ENCODE data around the gene DNM3.
"Not testable (repeated sequence)": the region's sequence is repeated elsewhere in the genome, so short reads cannot be mapped to it uniquely, and the experiment has no call there.

Gene DNM3

DNA sequence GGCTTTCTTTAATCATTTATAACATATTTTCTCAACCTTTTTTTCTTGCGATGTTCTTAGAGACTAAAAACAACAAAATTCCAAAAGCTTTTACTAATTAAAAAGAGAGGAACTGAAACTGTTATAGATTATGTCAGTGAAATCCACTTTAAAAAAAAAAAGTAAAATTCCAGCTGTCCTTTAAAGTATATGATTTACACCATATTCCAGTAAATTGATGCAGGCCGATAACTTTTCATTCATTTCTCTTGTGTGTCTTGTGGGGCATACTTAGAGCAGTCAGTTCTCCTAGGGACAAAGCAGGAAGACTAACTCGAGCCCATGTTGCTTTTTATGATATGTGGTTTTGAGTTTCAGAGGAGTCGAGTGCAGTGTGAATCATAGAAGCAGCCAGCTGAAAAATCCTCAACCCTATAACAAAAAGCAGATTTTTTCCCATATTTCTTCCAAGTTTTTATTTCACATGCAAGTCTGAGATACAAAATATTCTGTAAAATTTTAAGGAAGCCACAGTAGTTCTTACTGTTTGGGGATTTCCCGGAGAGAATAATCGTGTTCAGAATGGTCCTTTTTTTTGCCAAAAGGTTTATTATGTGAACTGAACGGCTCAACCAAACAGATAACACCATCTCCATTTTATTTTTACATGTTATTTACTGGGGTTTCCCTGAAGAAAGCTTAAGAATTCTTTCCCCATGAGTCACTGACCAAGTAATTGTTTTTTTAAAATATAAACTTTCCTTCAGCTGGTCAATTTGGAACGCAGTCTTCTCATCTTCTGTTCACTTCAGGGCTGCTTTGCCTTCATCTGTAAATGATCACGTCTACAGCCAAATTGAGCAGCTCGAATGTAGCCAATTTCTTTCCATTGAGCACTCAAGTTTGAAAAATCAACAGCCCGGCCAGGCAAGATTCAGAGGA, 502.2 kb downstream of the DNM3 start:
- DNase-seq = peak; percentile 40
- in situ Hi-C loops (cut with MboI; ENCODE audit: low pct_unique_long_range_greater_than_20kb, low sequenced_read_pairs) = no loop called here

DNA sequence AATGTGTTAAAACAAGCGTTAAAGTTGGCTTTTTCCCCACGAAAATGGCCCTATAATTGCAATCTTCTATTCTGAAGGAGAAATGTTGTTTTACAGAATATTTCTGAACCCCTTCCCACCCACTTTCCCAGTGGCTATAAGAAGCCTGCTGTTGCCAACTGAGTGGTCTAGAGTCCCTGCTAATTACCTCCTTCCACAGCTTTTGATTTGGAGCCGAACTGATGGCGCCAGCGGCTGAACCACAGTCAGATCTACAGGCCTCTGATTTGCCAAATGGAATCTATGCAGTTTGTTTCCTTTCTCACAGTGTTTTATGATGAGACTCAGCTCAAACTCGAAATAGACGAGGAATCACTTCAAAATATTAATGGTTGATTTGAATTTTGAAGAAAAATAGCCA, 503.1 kb downstream of the DNM3 start:
- no peak for DNase-seq
- in situ Hi-C loops (cut with MboI; ENCODE audit: low pct_unique_long_range_greater_than_20kb, low sequenced_read_pairs) = no loop called here

DNA sequence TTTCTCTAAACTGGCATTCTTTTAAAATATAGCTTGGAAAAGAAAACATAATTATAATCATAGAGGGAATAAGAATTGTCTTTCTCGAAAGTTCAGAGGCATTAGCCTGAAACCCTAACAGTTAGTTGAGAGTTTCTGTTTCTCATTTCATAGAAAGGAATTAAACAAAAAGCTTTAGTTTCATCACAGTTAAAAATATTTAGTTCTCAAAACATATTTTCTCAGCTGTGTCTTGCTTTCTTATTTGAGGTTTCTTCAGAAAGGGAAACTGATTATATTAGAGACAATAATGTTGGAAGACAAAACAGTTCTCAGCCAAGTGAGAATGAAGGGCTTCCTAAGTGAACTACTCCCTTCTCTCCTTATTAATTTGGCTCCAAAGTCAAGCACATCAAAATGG, 503.8 kb downstream of the DNM3 start:
- in situ Hi-C loops (cut with MboI; ENCODE audit: low pct_unique_long_range_greater_than_20kb, low sequenced_read_pairs) = no loop called here
- DNase-seq = no peak

DNA sequence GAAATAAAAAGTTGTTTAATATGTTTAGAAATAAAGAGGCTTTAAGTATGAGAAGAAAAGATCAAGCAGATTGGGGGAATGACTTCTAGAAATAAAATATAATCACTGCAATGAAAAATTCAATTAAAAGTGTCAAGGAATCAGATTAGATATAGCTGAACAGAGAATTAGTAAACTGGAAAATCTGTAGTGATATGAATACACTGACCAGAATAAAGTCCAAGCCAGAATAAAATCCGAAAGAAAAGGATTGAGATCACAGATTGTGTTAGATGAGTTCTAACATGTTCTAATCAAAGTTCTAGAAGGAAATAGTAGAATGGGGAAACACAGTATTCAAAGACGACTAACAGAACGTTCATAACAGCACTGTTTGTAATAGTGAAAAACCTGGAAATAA, 506.1 kb downstream of the DNM3 start:
- DNase-seq = no peak
- in situ Hi-C loops (cut with MboI; ENCODE audit: low pct_unique_long_range_greater_than_20kb, low sequenced_read_pairs) = no loop called here

DNA sequence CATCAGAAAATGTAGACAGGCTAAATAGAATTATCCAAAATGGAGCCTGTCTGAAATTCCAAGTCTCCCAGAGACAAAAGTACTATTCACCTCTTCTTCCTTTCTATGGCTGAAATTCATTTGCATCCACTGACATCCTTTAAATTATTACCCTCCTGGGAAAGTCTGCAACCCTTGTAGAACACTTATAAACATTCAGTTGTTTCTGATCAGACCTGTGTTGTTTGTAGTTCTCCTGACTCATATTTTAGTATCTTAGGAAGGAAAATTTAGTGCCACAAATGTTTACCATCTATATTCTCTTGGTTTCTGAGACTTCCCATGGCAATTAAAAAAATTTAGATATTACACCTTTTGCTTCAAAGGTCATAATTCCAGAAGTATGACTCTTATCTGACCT, 509.6 kb downstream of the DNM3 start:
- in situ Hi-C loops (cut with MboI; ENCODE audit: low pct_unique_long_range_greater_than_20kb, low sequenced_read_pairs) = no loop called here
- DNase-seq = no peak

DNA sequence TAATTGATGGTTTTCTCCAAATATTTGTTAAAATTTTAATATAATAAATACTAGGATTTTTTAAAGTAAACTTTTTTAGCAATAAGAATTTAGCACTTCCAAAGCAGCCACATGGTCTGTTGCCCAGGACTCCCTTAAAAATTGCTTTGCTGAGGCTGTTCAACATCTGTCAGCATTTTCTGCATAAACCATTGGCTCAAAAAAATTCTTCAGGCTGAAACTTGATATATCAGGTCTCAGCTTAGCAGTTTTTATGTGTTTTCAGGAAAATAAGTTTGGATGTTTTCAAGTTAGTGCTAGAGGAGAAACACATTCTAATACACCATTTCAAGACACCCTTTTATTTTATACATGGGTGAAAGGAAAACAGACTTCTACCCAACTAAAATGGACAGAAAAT, 510.0 kb downstream of the DNM3 start:
- DNase-seq = no peak
- in situ Hi-C loops (cut with MboI; ENCODE audit: low pct_unique_long_range_greater_than_20kb, low sequenced_read_pairs) = no loop called here

DNA sequence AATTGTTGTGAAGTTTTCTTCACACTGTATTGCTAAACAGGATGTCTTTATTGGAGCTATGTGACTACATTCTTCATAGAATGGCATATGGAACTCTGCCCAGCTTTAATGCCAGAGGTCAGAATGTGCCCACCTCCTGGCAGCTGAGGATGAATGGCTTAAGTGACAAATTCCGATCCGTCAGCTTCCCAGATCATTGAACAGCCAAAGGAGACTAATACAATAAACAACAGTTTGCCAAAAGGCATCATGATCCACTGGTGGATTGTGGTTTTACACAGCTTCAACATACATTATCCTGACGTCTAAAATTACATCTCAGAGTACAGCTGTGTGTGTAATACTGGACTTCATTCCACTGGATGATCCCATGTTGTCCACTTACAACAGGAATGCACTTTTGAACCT, 510.5 kb downstream of the DNM3 start:
- DNase-seq = no peak
- in situ Hi-C loops (cut with MboI; ENCODE audit: low pct_unique_long_range_greater_than_20kb, low sequenced_read_pairs) = no loop called here

DNA sequence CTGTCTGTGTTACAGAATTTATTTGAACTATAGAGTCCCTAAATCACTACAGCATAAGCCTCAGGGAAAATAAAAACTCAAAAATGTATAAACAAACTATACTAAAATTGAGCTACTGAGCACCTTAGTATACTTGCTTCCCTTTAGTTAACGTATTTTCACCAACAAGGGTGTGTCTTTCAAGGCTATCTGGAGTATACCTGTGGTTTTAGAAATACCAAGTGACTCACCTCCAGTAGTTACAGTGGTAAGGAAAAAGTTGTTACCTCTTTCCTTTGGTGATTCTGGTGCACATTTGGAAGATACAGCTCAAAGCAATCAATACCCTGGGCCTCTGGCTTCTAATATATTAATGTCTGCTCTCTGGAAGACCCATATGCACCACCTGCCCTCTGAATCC, 511.1 kb downstream of the DNM3 start:
- no peak for DNase-seq
- in situ Hi-C loops (cut with MboI; ENCODE audit: low pct_unique_long_range_greater_than_20kb, low sequenced_read_pairs) = no loop called here

DNA sequence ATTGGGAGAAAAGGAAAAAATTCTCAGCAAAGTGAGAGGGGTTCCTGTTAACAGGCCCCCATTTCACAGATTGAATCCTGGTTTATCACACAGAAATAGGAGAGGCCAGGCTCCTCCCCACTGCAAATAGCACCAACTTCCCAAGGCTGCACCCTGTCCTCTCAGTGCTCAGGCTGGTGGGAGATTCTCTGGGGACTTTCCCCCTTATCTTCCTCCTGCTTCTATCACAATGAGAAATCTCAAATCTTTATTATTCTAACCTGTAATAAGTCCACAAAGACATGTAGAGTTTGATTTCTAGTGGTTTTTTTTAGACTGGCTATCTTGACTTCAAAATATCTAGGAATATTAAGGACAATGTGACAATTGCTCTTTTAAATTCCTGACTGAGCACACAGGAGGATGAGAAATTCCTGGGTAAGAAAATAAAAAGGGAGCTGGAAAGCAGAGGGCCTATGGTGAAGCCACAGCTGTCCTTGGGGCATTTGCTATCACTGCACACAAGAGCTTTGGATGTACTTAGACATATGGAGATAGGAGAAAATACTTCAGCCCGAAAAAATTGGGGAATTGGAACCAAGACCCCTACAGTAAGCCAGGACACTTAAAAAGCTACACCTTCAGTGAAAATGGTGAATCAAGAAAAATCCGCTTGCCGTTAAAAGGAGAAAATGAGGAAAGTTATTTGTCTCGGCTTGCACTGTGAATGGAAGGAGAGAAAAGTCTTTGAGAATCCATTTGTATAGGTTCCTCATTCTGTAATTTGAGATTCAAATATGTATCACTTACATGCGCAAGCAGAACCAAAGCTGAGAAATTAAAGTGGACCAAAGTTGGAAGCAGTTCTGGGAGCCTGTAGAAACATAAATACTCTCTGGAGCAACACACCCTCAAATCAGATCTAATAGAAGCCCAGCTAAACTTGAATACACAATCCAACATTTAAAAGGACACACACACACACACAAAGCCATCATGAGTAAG, 513.3 kb downstream of the DNM3 start:
- in situ Hi-C loops (cut with MboI; ENCODE audit: low pct_unique_long_range_greater_than_20kb, low sequenced_read_pairs) = no loop called here
- DNase-seq = no peak

DNA sequence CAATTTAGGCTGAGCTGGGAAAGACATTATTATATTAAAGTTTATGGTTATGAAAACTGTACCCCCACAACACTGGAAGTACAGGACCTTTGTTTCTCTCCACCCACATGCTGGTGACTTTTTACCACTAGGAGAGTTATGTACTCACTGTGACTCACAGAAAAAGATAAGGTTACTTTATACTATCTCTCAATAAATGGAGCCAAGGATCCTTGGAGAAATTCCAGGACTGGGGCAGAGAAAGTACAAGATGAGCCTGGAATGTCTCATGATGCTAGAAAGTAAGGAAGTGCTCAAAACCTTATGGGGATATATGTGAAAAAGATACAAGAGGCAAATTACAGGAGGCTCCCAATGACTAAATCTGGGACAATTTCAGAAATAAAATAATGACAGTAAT, 515.3 kb downstream of the DNM3 start:
- DNase-seq = no peak
- in situ Hi-C loops (cut with MboI; ENCODE audit: low pct_unique_long_range_greater_than_20kb, low sequenced_read_pairs) = no loop called here

DNA sequence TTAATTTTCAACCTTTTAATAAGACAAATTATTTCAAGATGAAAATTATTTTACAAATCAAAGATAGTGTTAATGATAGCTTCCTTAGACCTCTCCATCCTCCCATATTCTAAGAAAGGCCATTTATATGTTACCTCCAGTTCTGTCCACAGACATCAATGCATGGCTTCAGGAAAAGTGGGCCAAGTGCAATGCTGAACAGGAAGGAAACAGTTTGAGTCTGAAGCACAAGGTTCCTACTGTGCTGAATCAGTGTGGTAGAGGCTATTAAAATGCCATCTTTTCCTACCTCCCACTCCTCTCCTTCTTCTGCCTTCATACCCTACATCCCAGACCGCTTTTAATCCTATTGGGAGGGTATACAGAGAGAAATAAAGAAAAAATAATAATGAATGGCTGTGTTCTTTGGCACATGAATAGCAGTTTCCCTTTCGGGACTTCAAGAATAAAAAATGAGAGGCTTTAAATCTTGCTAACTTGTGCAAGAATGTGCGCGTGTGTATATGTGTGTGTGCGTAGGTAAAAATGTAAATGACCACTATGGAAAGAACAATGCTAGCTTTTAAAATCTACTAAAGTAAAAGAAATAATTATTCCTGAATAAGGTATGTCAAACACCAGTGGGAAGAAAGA, 516.6 kb downstream of the DNM3 start:
- no peak for DNase-seq
- in situ Hi-C loops (cut with MboI; ENCODE audit: low pct_unique_long_range_greater_than_20kb, low sequenced_read_pairs) = no loop called here

DNA sequence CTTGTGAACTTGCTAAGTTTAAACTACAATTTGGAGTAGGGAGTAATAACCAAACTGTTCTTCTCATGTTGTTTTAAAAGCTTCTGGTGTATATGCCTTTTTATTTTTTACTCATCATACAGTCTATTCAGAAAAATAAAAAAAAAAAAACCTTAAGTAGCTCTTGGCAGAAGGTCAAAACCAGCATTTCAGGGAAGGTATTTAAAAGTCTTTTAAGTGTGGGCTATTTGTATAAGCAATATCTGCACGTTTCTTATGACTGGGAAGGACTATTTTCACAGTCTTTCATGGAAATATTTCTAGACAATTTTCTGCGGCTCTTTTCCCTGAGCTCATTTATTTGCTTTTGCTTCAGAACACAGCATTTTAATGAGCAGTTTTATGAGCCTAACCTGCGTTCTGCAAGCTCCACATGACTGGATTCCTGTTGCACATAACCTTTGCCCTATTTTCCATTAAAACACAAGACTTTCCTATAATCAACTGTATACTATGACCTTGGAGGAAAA, 518.2 kb downstream of the DNM3 start:
- peak; percentile 18 for DNase-seq
- in situ Hi-C loops (cut with MboI; ENCODE audit: low pct_unique_long_range_greater_than_20kb, low sequenced_read_pairs) = no loop called here

DNA sequence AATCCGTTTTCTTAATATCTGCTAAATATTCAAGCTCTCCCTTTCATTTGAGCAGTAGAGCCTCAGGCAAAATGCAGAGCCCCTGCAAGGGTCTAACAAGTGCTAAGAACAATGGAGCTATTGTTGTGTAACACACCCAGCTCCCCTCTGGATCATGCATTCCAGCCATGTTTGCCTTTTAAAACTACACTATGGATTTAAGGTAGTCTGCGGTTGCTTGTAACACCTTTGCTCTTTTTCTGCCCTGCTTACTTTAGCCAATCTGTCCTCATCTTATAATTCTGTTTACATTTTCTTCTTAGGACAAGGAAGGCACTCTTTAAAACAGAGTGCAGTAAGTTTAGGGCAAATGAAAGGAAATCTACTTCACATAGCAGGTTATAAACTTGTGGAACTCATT, 519.2 kb downstream of the DNM3 start:
- in situ Hi-C loops (cut with MboI; ENCODE audit: low pct_unique_long_range_greater_than_20kb, low sequenced_read_pairs) = no loop called here
- DNase-seq = no peak

DNA sequence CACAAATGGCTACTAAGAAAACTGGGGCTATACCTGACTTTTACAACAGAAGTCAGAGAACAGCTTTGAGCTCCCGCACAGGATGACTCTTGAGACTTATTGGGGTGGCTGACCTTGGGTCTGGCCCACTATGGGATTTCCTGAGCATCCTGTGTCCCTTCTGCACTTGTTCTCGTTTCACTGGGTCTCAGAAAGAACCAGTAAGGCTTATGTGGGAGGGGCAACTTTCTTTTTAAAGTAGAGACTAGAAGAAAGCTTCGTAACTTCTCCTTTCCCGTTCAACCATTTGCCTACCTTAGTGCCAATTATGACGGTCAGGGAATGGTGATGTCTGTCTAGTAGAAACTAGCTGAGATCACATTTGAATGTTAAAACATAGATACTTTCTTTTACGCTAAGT, 519.7 kb downstream of the DNM3 start:
- DNase-seq = peak; percentile 17
- in situ Hi-C loops (cut with MboI; ENCODE audit: low pct_unique_long_range_greater_than_20kb, low sequenced_read_pairs) = no loop called here

DNA sequence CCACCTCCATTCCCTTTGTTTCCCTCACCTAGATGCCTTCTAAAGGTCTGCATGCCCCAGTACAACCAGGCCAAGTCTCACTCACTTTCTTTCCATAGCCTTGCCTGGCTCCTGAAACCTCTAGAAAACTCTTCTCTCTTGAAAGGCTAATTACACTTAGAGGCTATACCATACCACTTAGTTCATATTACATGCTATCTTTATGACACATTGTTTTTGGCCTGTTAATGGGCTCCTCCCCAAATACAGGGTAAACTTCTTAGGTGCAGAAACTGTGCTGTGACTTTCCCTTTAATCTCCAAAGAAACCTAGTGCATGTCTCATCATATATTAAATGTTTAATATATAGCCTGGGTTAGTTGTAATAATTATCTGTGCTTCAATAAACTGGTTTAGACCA, 522.6 kb downstream of the DNM3 start:
- in situ Hi-C loops (cut with MboI; ENCODE audit: low pct_unique_long_range_greater_than_20kb, low sequenced_read_pairs) = no loop called here
- DNase-seq = no peak

DNA sequence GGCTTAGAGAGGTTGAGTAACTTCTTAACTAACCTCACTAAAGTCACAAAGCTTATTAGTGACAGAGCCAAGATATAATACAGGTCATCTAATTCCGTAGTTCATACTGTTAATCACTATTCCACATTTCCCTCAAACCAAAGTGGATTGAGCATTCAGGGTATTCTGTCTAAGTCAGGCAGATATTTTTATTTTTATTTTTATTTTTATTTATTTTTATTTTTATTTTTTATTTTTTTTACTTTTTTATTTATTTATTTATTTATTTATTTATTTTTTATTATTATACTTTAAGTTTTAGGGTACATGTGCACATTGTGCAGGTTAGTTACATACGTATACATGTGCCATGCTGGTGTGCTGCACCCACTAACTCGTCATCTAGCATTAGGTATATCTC, 530.3 kb downstream of the DNM3 start:
- in situ Hi-C loops (cut with MboI; ENCODE audit: low pct_unique_long_range_greater_than_20kb, low sequenced_read_pairs); DNase-seq: not testable (repeated sequence)

DNA sequence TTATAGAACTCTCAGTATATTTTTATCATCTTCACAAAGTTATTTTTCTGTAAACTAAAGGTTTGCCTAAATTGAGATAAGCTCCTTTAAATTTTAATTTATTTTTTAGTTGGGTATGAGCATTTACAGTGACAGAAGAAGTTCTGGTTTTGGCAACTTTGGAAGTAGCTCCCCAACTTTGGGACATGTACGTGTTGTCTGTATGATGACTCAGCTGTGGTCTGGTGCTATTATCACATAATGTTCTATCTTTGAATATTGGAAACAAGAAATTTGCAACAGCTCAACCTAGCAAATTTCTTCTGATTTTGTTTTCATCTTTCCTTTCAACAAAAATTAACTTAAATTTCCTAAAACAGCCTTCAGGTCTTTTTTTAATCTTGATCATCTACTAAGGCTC, 532.6 kb downstream of the DNM3 start:
- in situ Hi-C loops (cut with MboI; ENCODE audit: low pct_unique_long_range_greater_than_20kb, low sequenced_read_pairs) = no loop called here
- no peak for DNase-seq

DNA sequence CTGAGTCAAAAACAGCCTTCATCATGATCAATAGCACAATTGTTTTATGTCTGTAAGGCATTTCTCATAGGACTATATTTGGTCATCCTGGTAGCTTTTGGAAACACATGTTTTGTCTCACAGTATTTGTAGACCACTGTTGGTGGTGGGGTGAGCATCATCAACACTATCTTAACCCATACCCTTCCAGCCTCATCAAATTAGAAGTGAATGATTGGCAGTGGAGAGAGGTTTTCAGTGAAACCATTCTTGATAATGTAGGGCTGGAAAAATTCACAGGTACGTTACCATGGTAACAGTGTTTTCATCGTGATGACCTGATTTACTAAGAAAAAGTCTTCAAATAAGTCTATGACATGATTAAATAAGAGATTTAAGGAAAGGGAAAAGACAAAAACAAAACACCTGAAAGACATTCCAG, 533.9 kb downstream of the DNM3 start:
- in situ Hi-C loops (cut with MboI; ENCODE audit: low pct_unique_long_range_greater_than_20kb, low sequenced_read_pairs) = no loop called here
- no peak for DNase-seq

DNA sequence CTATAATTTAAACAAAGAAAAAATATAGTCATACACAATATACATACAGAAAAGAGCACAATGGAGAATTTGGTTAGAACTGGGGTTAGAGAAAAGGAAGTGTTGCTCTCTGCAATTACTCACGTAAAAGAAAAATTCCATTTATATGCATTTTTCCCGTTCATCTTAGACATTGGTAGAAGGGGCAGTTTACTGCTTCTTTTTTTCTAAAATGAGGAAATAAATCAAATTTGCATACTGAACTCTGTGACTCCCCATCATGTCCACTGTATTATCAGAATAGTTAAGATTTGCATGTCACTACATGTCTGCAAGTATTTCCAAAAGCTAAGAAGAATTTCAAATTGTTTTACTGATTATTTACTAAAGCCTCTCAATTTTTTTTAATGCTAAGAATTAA, 535.1 kb downstream of the DNM3 start:
- DNase-seq = peak; percentile 16
- in situ Hi-C loops (cut with MboI; ENCODE audit: low pct_unique_long_range_greater_than_20kb, low sequenced_read_pairs) = no loop called here
